Measurements from ENCODE around the gene GAA.

The GAA gene

GRCh38 chr17:80117491-80118401, 16.4 kb downstream of the GAA start:
- DNase-seq (ENCODE audit: low read depth in 2 of 2), result no peak

- no peak for DNase-seq (ENCODE audit: low read depth in 2 of 2)
Observed at GRCh38 chr17:80118601-80119270, 17.4 kb downstream of the GAA start.

- no peak for DNase-seq (ENCODE audit: low read depth in 2 of 2)
Observed at GRCh38 chr17:80119271-80119791, 17.9 kb downstream of the GAA start.

- no peak for DNase-seq (ENCODE audit: low read depth in 2 of 2)
Observed at GRCh38 chr17:80119839-80120238, 18.5 kb downstream of the GAA start.

- DNase-seq (ENCODE audit: low read depth in 2 of 2), result no peak
Observed at GRCh38 chr17:80122026-80122575, 20.7 kb downstream of the GAA start.

GRCh38 chr17:80122926-80123505, 21.6 kb downstream of the GAA start:
- no peak for DNase-seq (ENCODE audit: low read depth in 2 of 2)

- no peak for DNase-seq (ENCODE audit: low read depth in 2 of 2)
Observed at GRCh38 chr17:80123791-80124190, 22.4 kb downstream of the GAA start.

GRCh38 chr17:80124351-80124981, 23.1 kb downstream of the GAA start:
- DNase-seq (ENCODE audit: low read depth in 2 of 2), result no peak

- no peak for DNase-seq (ENCODE audit: low read depth in 2 of 2)
Observed at GRCh38 chr17:80125656-80126448, 24.5 kb downstream of the GAA start.

GRCh38 chr17:80126449-80126715, 25.0 kb downstream of the GAA start:
- no peak for DNase-seq (ENCODE audit: low read depth in 2 of 2)

GRCh38 chr17:80129006-80129565, 27.7 kb downstream of the GAA start:
- DNase-seq (ENCODE audit: low read depth in 2 of 2), result no peak

- no peak for DNase-seq (ENCODE audit: low read depth in 2 of 2)
Observed at GRCh38 chr17:80130992-80131391, 29.6 kb downstream of the GAA start.

- DNase-seq (ENCODE audit: low read depth in 2 of 2), result no peak
Observed at GRCh38 chr17:80132906-80133625, 31.7 kb downstream of the GAA start.

GRCh38 chr17:80133626-80133970, 32.2 kb downstream of the GAA start:
- DNase-seq (ENCODE audit: low read depth in 2 of 2), result no peak

- no peak for DNase-seq (ENCODE audit: low read depth in 2 of 2)
Observed at GRCh38 chr17:80137131-80137530, 35.8 kb downstream of the GAA start.

GRCh38 chr17:80138856-80139426, 37.6 kb downstream of the GAA start:
- DNase-seq (ENCODE audit: low read depth in 2 of 2), result no peak

GRCh38 chr17:80141463-80142165, 40.2 kb downstream of the GAA start:
- no peak for DNase-seq (ENCODE audit: low read depth in 2 of 2)

- DNase-seq (ENCODE audit: low read depth in 2 of 2), result no peak
Observed at GRCh38 chr17:80142929-80143328, 41.5 kb downstream of the GAA start.
